ENCODE measurements around the gene LYSET.
"Not testable (repeated sequence)": the region's sequence is repeated elsewhere in the genome, so short reads cannot be mapped to it uniquely, and the experiment has no call there.

The LYSET gene

GRCh38 chr14:93148979-93149378 is 36.1 kb upstream of the LYSET start:
- no peak for DNase-seq (ENCODE audit: low read depth)
- TF ChIP-seq CTCF (conservative IDR thresholded peaks at IDR 0.05; ENCODE audit: low read depth, low read length): no peak
- no peak overlapping the region for H3K4me3 ChIP-seq (ENCODE audit: low read length)

- TF ChIP-seq CTCF (conservative IDR thresholded peaks at IDR 0.05; ENCODE audit: low read depth, low read length): no peak
- no peak for DNase-seq (ENCODE audit: low read depth)
- no peak overlapping the region for H3K4me3 ChIP-seq (ENCODE audit: low read length)
Observed at GRCh38 chr14:93150227-93151208, 34.6 kb upstream of the LYSET start.

- DNase-seq (ENCODE audit: low read depth): no peak
- no peak for TF ChIP-seq CTCF (conservative IDR thresholded peaks at IDR 0.05; ENCODE audit: low read depth, low read length)
- no peak overlapping the region for H3K4me3 ChIP-seq (ENCODE audit: low read length)
Observed at GRCh38 chr14:93153121-93153520, 32.0 kb upstream of the LYSET start.

- no peak for DNase-seq (ENCODE audit: low read depth)
- no peak for TF ChIP-seq CTCF (conservative IDR thresholded peaks at IDR 0.05; ENCODE audit: low read depth, low read length)
- H3K4me3 ChIP-seq (ENCODE audit: low read length): no peak overlapping the region
Observed at GRCh38 chr14:93155667-93156066, 29.4 kb upstream of the LYSET start.

- no peak for TF ChIP-seq CTCF (conservative IDR thresholded peaks at IDR 0.05; ENCODE audit: low read depth, low read length)
- H3K4me3 ChIP-seq (ENCODE audit: low read length): no peak overlapping the region
- DNase-seq (ENCODE audit: low read depth): no peak
Observed at GRCh38 chr14:93156693-93157369, 28.3 kb upstream of the LYSET start.

GRCh38 chr14:93158349-93158748 is 26.8 kb upstream of the LYSET start:
- H3K4me3 ChIP-seq (ENCODE audit: low read length); DNase-seq (ENCODE audit: low read depth): not testable (repeated sequence)

GRCh38 chr14:93159625-93160352 is 25.3 kb upstream of the LYSET start:
- not testable (repeated sequence) for H3K4me3 ChIP-seq (ENCODE audit: low read length); DNase-seq (ENCODE audit: low read depth)
